HCT116 (cell line): ENCODE data around the gene UTF1. TPM values are rescaled to one million over a fixed set of nuclear protein-coding genes. Genes with fewer than 3 reads are reported as not detected.

Experiments used
- ATAC-seq: fragments of 200-7000 bp; cut with Tn5 transposase; 2 replicates; pipeline ENCODE4 v1.9.1; 2020; ENCODE audit warnings: mild to moderate bottlenecking, moderate library complexity
- BruUV-seq: library from RNA; stranded (reverse); fragments of 400-500 nt; replicated peaks from 2 replicates; lab custom pipeline; 2021; lab: Mats Ljungman, UMichigan
- CTCF ChIA-PET: fragments of 300-600 bp; sonication (Branson Sonifier 250); formaldehyde crosslinking; loops from one replicate; lab custom pipeline; 2021; ENCODE audit warnings: antibody characterized with exemption; lab: Charles Lee
- POLR2A ChIA-PET: fragments of 300-600, 350-600 bp; sonication (Branson Sonifier 250); formaldehyde crosslinking; loops from one replicate; lab custom pipeline; 2021; ENCODE audit warnings: antibody characterized with exemption; lab: Charles Lee
- RAD21 ChIA-PET, 2 experiments: fragments of 300-600 bp; sonication (Branson Sonifier 250); formaldehyde crosslinking; loops; one replicate each; lab custom pipeline; 2023; ENCODE audit warnings: low total read pairs in 2 of 2; ENCODE audit not compliant: uncharacterized antibody in 2 of 2, unreplicated experiment in 2 of 2, low non-redundant PET in 1 of 2; lab: Charles Lee
- DNase-seq: peaks from one replicate; pipeline ENCODE4 v3.0.0-alpha.2; 2010; ENCODE audit warnings: low read depth, low spot score
- H2AFZ ChIP-seq: fragments of 200-600 bp; shearing (Covaris generic), sonication (generic); 2 replicates; pipeline ENCODE4 v1.6.1; 2017; ENCODE audit warnings: low read depth, mixed run types, mixed read lengths, antibody characterized with exemption, low read length; ENCODE audit not compliant: poor library complexity, severe bottlenecking
- H3K27ac ChIP-seq: 2 replicates; pipeline ENCODE4 v1.5.1; 2012; ENCODE audit warnings: low read depth, low read length
- H3K27me3 ChIP-seq: fragments of 200-600 bp; sonication (generic); 2 replicates; pipeline ENCODE4 v1.6.1; 2016; ENCODE audit warnings: mixed run types, low read length, mixed read lengths; ENCODE audit not compliant: insufficient read depth
- H3K36me3 ChIP-seq, 2 experiments: fragments of 200-500 bp in 1 of 2; fragments of 200-600 bp in 1 of 2; sonication (Bioruptor generic) in 1 of 2; sonication (generic) in 1 of 2; 2 replicates each; pipeline versions ENCODE4 v1.5.1 to v1.6.1; 2014 to 2016; ENCODE audit warnings: low read length in 2 of 2, inconsistent platforms in 1 of 2, mixed read lengths in 1 of 2, mixed run types in 1 of 2; ENCODE audit not compliant: insufficient read depth in 2 of 2, control insufficient read depth in 1 of 2
- H3K4me1 ChIP-seq, 2 experiments: fragments of 200-600 bp in 1 of 2; sonication (generic) in 1 of 2; 2 replicates each; pipeline versions ENCODE4 v1.5.1 to v1.6.1; 2012 to 2017; ENCODE audit warnings: low read length in 2 of 2, inconsistent platforms in 1 of 2, mild to moderate bottlenecking in 1 of 2, mixed read lengths in 1 of 2, mixed run types in 1 of 2, moderate library complexity in 1 of 2; ENCODE audit not compliant: insufficient read depth in 2 of 2, control insufficient read depth in 1 of 2
- H3K4me2 ChIP-seq: fragments of 200-600 bp; sonication (generic); 2 replicates; pipeline ENCODE4 v1.6.1; 2017; ENCODE audit warnings: mixed run types, low read length, mixed read lengths
- H3K4me3 ChIP-seq, 2 experiments: fragments of 200-600 bp in 1 of 2; sonication (generic) in 1 of 2; replicated peaks in 1 of 2; 2 replicates each; pipeline ENCODE4 v1.5.1; 2011 to 2016; ENCODE audit warnings: low read length in 2 of 2, control low read depth in 1 of 2, low read depth in 1 of 2, mild to moderate bottlenecking in 1 of 2, mixed read lengths in 1 of 2, mixed run types in 1 of 2
- H3K79me2 ChIP-seq: fragments of 200-600 bp; sonication (generic); 2 replicates; pipeline ENCODE4 v1.6.1; 2017; ENCODE audit warnings: mild to moderate bottlenecking, mixed run types, low read length, moderate library complexity, mixed read lengths; ENCODE audit not compliant: insufficient read depth
- H3K9ac ChIP-seq: fragments of 200-600 bp; sonication (generic); 2 replicates; pipeline ENCODE4 v1.6.1; 2016; ENCODE audit warnings: low read length, mixed read lengths
- H3K9me2 ChIP-seq: fragments of 200-600 bp; sonication (generic), shearing (Covaris generic); 2 replicates; pipeline ENCODE4 v1.6.1; 2017; ENCODE audit warnings: mixed run types, mild to moderate bottlenecking, moderate library complexity; ENCODE audit not compliant: insufficient read depth
- H3K9me3 ChIP-seq, 2 experiments: fragments of 200-500 bp in 1 of 2; fragments of 200-600 bp in 1 of 2; sonication (Bioruptor generic) in 1 of 2; sonication (generic) in 1 of 2; 2 replicates each; pipeline ENCODE4 v1.6.1; 2014 to 2017; ENCODE audit warnings: low read length in 2 of 2, mixed read lengths in 2 of 2, inconsistent platforms in 1 of 2, low read depth in 1 of 2, mild to moderate bottlenecking in 1 of 2, mixed run types in 1 of 2, moderate library complexity in 1 of 2; ENCODE audit not compliant: control insufficient read depth in 1 of 2, insufficient read depth in 1 of 2
- H4K20me1 ChIP-seq: fragments of 200-600 bp; sonication (generic), shearing (Covaris generic); 2 replicates; pipeline ENCODE4 v1.6.1; 2017; ENCODE audit warnings: mixed run types, mild to moderate bottlenecking, moderate library complexity; ENCODE audit not compliant: insufficient read depth
- CEBPB ChIP-seq: IDR thresholded peaks from 2 replicates; pipeline ENCODE4 v1.6.1; 2012; ENCODE audit warnings: low read depth
- ELF1 ChIP-seq: IDR thresholded peaks from 2 replicates; pipeline ENCODE4 v1.6.1; 2012; ENCODE audit warnings: low read depth, borderline replicate concordance
- EZH2 ChIP-seq: fragments of 200-600 bp; sonication (generic); IDR thresholded peaks from 2 replicates; pipeline ENCODE4 v1.6.1; 2017; ENCODE audit warnings: antibody characterized with exemption, mixed run types
- EZH2phosphoT487 ChIP-seq: fragments of 200-600 bp; IDR thresholded peaks from 2 replicates; pipeline ENCODE4 v1.6.1; 2018; ENCODE audit warnings: antibody characterized with exemption, borderline replicate concordance
- FOSL1 ChIP-seq: IDR thresholded peaks from 2 replicates; pipeline ENCODE4 v1.6.1; 2012; ENCODE audit warnings: low read depth
- JUND ChIP-seq: IDR thresholded peaks from 2 replicates; pipeline ENCODE4 v1.6.1; 2012
- POLR2A ChIP-seq: IDR thresholded peaks from 2 replicates; pipeline ENCODE4 v1.7.0; 2011; ENCODE audit warnings: borderline replicate concordance; ENCODE audit not compliant: insufficient read depth, insufficient read length; ENCODE audit errors: extremely low read depth
- SIN3A ChIP-seq: IDR thresholded peaks from 2 replicates; pipeline ENCODE4 v1.6.1; 2012; ENCODE audit warnings: low read depth
- SP1 ChIP-seq: IDR thresholded peaks from 2 replicates; pipeline ENCODE4 v1.6.1; 2012; ENCODE audit warnings: low read depth
- TCF7L2 ChIP-seq: IDR thresholded peaks from 2 replicates; pipeline ENCODE4 v1.7.0; 2011; ENCODE audit warnings: borderline replicate concordance, inconsistent platforms; ENCODE audit not compliant: insufficient read depth, insufficient read length; ENCODE audit errors: extremely low read depth
- YY1 ChIP-seq: IDR thresholded peaks from 2 replicates; pipeline ENCODE4 v1.6.1; 2011; ENCODE audit warnings: low read length, low read depth, moderate library complexity, mild to moderate bottlenecking; ENCODE audit not compliant: insufficient replicate concordance; ENCODE audit errors: extremely low read depth
- ZFX ChIP-seq: fragments of 450-650 bp; IDR thresholded peaks from 2 replicates; pipeline ENCODE4 v1.6.1; 2017
- ZNF274 ChIP-seq: fragments of 200-500 bp; sonication (Bioruptor generic); IDR thresholded peaks from 2 replicates; pipeline ENCODE4 v1.6.1; 2014; ENCODE audit warnings: mild to moderate bottlenecking, low read depth, low read length, inconsistent platforms
- intact Hi-C: fragments of 100-400 bp; cut with micrococcal nuclease; formaldehyde crosslinking; loops from 2 replicates; pipeline ENCODE4 v1.10.0; 2022
- total RNA-seq: library from RNA; stranded (reverse); gene quantifications from one replicate; pipeline ENCODE4 v1.2.1, GENCODE V29; 2021; ENCODE audit not compliant: unreplicated experiment
- TF ChIP-seq, protein P1 (sequence below): IDR thresholded peaks from 2 replicates; pipeline ENCODE4 v1.6.1; 2011; ENCODE audit warnings: mild to moderate bottlenecking, low read length, moderate library complexity; ENCODE audit not compliant: insufficient replicate concordance; ENCODE audit errors: extremely low read depth
- TF ChIP-seq, protein P2 (sequence below): IDR thresholded peaks from 2 replicates; pipeline ENCODE4 v1.6.1; 2012; ENCODE audit warnings: low read depth
- TF ChIP-seq, protein P3 (sequence below): IDR thresholded peaks from 2 replicates; pipeline ENCODE4 v1.6.1; 2012

UTF1 gene
- total RNA-seq, 1 experiment from 2014 or later, result not detected

DNA sequence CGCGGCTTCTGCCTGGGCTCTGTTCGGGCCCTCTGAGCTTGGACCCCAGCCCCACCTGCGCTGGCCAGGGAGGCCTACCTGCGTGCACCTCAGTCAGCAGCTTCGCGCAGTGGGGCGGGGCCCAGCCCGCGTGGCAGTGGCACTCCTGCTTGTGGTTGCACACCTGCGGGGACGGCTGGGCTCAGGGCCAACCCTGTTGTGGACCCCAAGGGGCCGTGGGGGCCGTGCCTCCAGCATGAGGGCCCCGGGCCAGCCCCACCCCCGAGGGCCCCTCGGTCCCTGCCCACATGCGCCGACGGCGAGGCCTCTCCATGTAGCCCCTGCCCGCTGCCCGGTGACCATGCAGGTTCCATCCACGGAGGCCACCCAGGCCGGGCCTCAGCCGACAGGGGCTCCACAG, 39.4 kb downstream of the UTF1 start:
- CTCF ChIA-PET, result no interaction called here
- no peaks in the 10 kb centered on the region for H3K36me3 ChIP-seq
- RAD21 ChIA-PET, result no interaction called here
- BruUV-seq, result no TSS peak
- intact Hi-C loops, result no loop called here
- H3K4me3 ChIP-seq, result no peak overlapping the region
- H3K4me1 ChIP-seq, result peaks cover 0 to 3% of the 10 kb centered on the region in 2 experiments; a peak in 1 of 4 replicates
- POLR2A ChIA-PET, result no interaction called here
- TF ChIP-seq ZNF274 (no peak), SIN3A (no peak), EZH2phosphoT487 (no peak), POLR2A (no peak), FOSL1 (no peak), SP1 (no peak), JUND (no peak), EZH2 (no peak), CEBPB (no peak), ZFX (no peak), YY1 (no peak), ELF1 (no peak), TCF7L2 (no peak)
- TF ChIP-seq, protein P1, sequence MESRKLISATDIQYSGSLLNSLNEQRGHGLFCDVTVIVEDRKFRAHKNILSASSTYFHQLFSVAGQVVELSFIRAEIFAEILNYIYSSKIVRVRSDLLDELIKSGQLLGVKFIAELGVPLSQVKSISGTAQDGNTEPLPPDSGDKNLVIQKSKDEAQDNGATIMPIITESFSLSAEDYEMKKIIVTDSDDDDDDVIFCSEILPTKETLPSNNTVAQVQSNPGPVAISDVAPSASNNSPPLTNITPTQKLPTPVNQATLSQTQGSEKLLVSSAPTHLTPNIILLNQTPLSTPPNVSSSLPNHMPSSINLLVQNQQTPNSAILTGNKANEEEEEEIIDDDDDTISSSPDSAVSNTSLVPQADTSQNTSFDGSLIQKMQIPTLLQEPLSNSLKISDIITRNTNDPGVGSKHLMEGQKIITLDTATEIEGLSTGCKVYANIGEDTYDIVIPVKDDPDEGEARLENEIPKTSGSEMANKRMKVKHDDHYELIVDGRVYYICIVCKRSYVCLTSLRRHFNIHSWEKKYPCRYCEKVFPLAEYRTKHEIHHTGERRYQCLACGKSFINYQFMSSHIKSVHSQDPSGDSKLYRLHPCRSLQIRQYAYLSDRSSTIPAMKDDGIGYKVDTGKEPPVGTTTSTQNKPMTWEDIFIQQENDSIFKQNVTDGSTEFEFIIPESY, result no peak
- TF ChIP-seq, protein P2, sequence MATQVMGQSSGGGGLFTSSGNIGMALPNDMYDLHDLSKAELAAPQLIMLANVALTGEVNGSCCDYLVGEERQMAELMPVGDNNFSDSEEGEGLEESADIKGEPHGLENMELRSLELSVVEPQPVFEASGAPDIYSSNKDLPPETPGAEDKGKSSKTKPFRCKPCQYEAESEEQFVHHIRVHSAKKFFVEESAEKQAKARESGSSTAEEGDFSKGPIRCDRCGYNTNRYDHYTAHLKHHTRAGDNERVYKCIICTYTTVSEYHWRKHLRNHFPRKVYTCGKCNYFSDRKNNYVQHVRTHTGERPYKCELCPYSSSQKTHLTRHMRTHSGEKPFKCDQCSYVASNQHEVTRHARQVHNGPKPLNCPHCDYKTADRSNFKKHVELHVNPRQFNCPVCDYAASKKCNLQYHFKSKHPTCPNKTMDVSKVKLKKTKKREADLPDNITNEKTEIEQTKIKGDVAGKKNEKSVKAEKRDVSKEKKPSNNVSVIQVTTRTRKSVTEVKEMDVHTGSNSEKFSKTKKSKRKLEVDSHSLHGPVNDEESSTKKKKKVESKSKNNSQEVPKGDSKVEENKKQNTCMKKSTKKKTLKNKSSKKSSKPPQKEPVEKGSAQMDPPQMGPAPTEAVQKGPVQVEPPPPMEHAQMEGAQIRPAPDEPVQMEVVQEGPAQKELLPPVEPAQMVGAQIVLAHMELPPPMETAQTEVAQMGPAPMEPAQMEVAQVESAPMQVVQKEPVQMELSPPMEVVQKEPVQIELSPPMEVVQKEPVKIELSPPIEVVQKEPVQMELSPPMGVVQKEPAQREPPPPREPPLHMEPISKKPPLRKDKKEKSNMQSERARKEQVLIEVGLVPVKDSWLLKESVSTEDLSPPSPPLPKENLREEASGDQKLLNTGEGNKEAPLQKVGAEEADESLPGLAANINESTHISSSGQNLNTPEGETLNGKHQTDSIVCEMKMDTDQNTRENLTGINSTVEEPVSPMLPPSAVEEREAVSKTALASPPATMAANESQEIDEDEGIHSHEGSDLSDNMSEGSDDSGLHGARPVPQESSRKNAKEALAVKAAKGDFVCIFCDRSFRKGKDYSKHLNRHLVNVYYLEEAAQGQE, result no peak
- TF ChIP-seq, protein P3, sequence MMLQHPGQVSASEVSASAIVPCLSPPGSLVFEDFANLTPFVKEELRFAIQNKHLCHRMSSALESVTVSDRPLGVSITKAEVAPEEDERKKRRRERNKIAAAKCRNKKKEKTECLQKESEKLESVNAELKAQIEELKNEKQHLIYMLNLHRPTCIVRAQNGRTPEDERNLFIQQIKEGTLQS, result no peak
- TF ChIP-seq, all 23 proteins: peak for 0
- Histone ChIP-seq H3K27ac (no peak overlapping the region), H3K27me3 (no peaks in the 10 kb centered on the region), H3K9me2 (no peaks in the 10 kb centered on the region), H2AFZ (no peak overlapping the region), H3K4me2 (no peak overlapping the region), H4K20me1 (no peaks in the 10 kb centered on the region), H3K9ac (no peak overlapping the region), H3K79me2 (no peaks in the 10 kb centered on the region), H3K9me3 (no peaks in the 10 kb centered on the region)
- DNase-seq (no peak), ATAC-seq (no peak)
